ENCODE measurements around the gene STAT4.
"Not testable (repeated sequence)": the region's sequence is repeated elsewhere in the genome, so short reads cannot be mapped to it uniquely, and the experiment has no call there.

The STAT4 gene

GRCh38 chr2:191001624-191002023 is 149.2 kb downstream of the STAT4 start:
- peak overlapping the region; percentile 79 for H3K27ac ChIP-seq
- no peak for DNase-seq (ENCODE audit: low read depth, low spot score)

DNA sequence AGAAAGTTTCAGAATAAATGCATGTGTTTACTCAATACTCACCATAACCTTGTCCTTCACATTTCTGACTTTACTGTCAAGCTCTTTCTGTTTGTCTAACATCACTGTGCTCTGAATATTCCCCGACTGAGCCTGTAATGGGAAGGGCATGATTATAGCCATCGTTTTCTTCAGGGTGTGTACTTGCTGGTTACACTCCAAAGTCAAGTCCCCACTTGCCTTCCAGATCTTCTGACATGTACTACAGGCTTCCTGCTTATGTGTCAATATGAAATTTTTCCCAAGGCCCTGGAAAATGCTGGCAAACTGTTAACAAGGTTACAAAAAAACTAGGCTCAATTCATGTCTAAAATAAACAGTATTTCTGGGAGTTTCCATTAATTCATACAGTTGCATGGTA is 149.8 kb downstream of the STAT4 start:
- DNase-seq (ENCODE audit: low read depth, low spot score), result peak; percentile 60
- peak overlapping the region; percentile 79 for H3K27ac ChIP-seq

DNA sequence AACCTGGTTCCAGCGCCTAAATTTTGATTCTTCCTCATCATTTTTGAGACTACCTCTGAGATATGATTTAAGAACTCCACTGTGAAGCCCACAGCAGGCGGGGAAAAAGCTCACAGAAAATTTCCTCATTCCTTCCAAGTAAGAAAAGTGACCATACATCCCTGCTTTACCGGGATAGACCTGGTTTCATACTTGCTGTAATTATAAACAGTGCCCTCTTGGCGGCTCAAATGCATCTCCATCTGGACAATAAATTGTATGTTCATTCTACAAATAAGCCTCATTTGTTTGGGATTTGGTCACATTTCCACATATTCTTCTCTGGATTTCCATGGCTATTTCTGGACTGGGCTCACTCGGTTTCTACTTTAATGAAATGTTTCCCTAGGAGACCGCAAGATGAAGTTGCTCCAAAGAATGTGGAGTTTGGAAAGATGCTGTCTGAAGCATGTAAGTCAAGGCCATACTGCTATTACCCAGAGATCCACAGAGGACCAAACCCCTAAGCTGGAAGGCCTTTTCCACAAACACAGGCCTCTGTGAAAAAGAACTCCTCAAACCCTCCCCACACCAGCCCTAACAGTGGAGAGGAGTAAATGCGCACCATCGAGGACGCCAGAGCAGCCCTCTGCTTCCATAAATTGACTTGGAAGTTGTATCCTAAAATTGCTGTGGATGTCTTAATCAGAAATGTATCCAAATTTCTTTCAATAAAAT is 150.7 kb downstream of the STAT4 start:
- peak overlapping the region; percentile 79 for H3K27ac ChIP-seq
- no peak for DNase-seq (ENCODE audit: low read depth, low spot score)

DNA sequence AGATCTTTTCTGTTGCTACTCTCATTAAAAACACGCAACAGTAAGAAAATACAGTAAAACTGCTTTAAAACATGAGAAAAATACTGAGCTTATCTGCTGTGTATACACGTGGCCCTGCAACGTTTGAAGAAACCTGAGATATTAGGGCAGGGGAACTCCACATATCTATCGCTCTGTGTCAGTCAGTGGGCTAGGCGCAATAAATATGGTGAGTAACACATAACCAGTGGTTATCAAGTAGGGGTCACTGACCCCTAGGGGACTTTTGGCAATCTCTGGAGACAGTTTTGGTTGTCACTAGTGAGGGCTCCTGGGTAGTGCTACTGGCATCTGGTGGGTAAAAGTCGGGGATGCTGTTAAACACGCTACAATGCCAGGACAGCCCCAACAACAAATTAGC is 151.7 kb downstream of the STAT4 start:
- DNase-seq (ENCODE audit: low read depth, low spot score), result no peak
- H3K27ac ChIP-seq, result no peak overlapping the region

DNA sequence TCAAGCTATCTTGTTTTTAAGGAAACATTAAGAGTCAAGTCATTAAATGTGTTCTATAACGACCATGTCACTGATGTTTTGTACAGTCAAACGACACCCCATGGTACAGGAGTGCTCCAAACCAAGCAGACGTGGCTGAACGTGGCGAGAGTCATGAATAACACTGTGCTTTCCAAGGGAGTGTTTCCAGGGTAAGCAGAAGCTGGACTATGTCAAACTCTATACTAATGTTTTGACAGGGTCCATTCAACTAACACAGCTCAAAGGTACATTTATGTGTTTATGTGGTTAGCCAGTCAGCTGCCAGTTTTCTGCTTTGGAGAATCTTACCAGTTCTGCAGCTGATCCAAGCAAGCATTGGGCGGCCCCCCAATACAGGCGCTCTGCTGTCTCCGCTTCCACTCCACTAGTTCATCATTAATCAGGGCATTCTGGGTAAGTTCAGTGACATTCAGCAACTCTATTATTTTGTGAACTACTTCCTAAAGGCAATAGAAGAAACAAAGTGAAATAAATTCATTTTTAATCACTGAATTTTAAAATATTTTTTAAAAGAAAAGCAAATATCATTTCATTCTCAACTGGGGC is 153.2 kb downstream of the STAT4 start:
- H3K27ac ChIP-seq, result no peak overlapping the region
- no peak for DNase-seq (ENCODE audit: low read depth, low spot score)

DNA sequence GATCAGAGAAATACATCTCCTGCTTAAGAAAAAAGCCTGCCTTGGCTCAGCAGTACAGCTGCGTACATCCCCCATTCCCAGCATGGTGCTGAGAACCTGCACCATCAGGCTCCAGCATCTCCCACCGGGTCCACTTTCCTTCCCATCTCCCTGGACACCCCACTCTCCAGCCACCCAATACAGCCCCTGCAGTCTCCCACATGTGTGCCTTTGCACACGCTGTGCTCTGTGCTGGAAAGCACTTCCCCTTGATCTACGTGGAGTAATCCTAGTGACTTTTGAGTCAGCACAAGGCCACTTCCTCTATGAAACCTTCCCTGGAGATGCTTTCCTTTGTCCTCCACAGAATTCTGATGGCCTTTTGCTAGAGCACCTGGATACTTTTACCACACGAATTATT is 153.8 kb downstream of the STAT4 start:
- H3K27ac ChIP-seq, result no peak overlapping the region

DNA sequence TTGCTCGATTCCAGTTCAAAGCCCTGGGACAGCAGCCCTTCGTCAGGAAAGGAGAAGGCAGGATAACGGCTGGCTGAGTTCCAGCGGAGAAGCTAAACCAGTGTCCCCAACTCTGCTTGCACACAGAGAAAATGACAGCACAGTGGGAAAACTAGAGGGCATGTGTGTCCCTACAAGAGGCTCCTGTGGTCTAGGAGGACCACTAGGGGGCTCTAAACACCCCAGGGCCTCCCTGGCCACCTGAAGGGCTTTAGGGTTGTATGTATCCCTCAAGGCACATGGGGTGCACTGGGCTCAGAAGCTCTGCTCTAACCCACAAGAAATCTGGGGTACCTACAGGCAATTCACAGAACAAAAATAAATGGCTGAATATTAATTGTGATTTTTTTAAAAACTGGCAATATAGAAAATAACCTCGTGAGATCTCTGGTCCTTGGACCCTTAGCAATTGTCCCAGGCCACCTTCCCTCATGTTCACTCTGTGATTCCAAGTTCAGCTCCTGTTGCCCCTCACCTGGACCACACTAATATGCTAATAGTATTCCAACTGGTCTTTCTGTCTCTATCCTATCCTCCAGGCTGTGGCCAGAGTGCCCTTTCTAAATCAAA is 154.4 kb downstream of the STAT4 start:
- no peak overlapping the region for H3K27ac ChIP-seq
- no peak for DNase-seq (ENCODE audit: low read depth, low spot score)

More for the DNA sequence above, 153.8 kb downstream of the STAT4 start:
- DNase-seq (ENCODE audit: low read depth, low spot score), result no peak

GRCh38 chr2:190995315-190995714 is 155.5 kb downstream of the STAT4 start:
- not testable (repeated sequence) for DNase-seq (ENCODE audit: low read depth, low spot score); H3K27ac ChIP-seq

GRCh38 chr2:190994148-190994547 is 156.6 kb downstream of the STAT4 start:
- DNase-seq (ENCODE audit: low read depth, low spot score), result no peak
- H3K27ac ChIP-seq, result no peak overlapping the region

DNA sequence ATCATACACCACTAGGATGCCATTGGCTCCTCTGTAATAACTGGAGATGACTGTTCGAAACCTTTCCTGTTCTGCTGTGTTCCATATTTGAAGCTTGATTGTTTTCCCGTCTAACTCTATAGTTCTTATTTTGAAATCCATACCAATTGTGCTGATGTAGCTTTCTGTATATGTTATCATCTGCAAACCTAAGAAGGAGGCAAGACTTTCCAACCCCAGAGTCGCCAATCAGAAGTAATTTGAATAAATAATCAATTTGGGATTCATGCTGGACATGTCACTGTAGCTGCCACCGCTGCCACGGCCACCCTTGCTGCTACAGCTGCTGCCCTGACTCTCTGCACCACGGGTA is 157.5 kb downstream of the STAT4 start:
- no peak for DNase-seq (ENCODE audit: low read depth, low spot score)

GRCh38 chr2:190990132-190990531 is 160.7 kb downstream of the STAT4 start:
- DNase-seq (ENCODE audit: low read depth, low spot score), result no peak

More for the DNA sequence above, 157.5 kb downstream of the STAT4 start:
- H3K27ac ChIP-seq, result no peak overlapping the region

GRCh38 chr2:190988910-190989309 is 161.9 kb downstream of the STAT4 start:
- no peak for DNase-seq (ENCODE audit: low read depth, low spot score)

More at GRCh38 chr2:190990132-190990531, 160.7 kb downstream of the STAT4 start:
- no peak overlapping the region for H3K27ac ChIP-seq

DNA sequence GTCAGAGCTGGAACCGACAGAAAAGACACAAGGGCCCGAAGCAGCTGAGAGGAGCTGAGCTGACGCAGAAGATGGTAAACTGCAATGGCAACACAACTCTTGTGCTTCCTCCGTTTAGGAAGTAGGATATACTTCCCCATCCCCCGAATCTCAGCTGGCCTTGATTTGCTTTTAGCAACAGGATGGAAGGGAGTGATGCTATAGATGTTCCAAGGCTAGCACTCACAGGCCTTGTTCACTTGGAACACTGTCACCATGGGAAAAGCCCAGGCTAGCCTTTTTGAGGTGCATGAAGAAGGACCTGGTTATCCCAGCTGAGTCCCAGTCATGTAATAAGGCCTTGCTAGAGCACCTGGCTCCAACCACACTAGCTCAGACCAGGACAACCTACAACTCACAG is 162.9 kb downstream of the STAT4 start:
- DNase-seq (ENCODE audit: low read depth, low spot score), result no peak

More at GRCh38 chr2:190988910-190989309, 161.9 kb downstream of the STAT4 start:
- H3K27ac ChIP-seq, result no peak overlapping the region

GRCh38 chr2:190987116-190987515 is 163.7 kb downstream of the STAT4 start:
- no peak for DNase-seq (ENCODE audit: low read depth, low spot score)
- no peak overlapping the region for H3K27ac ChIP-seq

More for the DNA sequence above, 162.9 kb downstream of the STAT4 start:
- no peak overlapping the region for H3K27ac ChIP-seq

DNA sequence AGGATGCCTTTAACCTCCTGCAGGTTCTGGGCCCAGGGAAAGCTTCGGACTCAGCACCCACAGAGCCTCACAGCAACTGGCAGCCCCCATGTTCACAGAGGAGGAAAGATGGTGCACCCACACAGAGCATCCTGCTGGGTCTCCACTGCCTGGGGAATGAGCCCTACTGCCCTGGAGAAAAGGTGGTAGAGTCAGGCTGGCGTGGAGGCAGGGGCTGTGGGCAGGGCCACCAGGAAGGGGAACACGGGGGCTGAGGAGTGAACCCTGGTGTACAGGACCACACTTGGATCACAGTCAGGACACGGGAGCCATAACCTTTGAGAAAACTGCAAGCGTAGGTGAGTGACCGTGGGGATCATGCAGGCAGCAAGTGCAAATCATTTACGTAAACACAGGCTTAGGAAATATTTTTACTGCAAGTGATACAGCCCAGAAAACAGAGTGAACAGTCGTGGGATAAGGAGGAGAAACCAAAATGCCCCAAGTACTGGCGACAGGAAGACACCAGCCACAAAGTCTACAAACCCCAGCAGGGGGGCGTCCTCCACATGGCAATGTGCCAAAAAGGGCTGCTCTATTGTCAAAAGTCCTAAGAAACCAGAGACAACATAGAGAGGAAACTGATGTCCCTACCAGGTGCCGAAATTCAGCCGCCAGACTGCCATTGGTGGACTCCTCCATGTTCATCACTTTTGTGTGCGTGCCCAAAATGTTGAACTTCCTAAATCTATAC is 164.4 kb downstream of the STAT4 start:
- H3K27ac ChIP-seq, result no peak overlapping the region
- no peak for DNase-seq (ENCODE audit: low read depth, low spot score)

GRCh38 chr2:190984595-190984994 is 166.2 kb downstream of the STAT4 start:
- peak; percentile 89 for DNase-seq (ENCODE audit: low read depth, low spot score)
- peak overlapping the region; percentile 74 for H3K27ac ChIP-seq

GRCh38 chr2:190982262-190983034 is 168.3 kb downstream of the STAT4 start:
- no peak for DNase-seq (ENCODE audit: low read depth, low spot score)
- H3K27ac ChIP-seq, result no peak overlapping the region

- H3K27ac ChIP-seq, result no peak overlapping the region
- no peak for DNase-seq (ENCODE audit: low read depth, low spot score)
Measured at GRCh38 chr2:190981733-190982132, 169.1 kb downstream of the STAT4 start.

DNA sequence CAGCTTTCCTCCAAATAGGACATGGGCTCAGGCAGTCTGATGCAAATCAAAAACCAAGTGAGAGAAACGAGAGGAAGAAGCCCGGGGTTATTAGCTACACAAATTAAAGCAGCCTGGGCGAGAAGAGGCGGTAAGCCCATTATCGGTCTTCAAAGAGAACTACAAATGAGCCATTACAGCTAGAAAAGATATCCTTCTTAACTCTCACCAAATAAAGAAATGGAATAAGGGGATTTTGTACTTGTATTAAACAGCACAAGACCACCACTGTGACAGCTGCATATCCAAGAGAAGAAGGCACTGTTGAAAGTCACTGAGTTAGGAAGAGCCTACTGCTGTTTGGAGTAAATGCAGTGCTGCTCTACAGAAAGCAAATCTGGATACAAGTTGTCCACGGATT is 169.5 kb downstream of the STAT4 start:
- no peak overlapping the region for H3K27ac ChIP-seq
- DNase-seq (ENCODE audit: low read depth, low spot score), result no peak

GRCh38 chr2:190980630-190981209 is 170.1 kb downstream of the STAT4 start:
- peak overlapping the region; percentile 42 for H3K27ac ChIP-seq
- DNase-seq (ENCODE audit: low read depth, low spot score), result no peak
